ENCODE measurements around the gene ASPM. TPM values are rescaled to one million over a fixed set of nuclear protein-coding genes. Genes with fewer than 3 reads are reported as not detected.

Gene ASPM
- total RNA-seq, 1 experiment from 2014 or later, result 41.9 TPM

DNA sequence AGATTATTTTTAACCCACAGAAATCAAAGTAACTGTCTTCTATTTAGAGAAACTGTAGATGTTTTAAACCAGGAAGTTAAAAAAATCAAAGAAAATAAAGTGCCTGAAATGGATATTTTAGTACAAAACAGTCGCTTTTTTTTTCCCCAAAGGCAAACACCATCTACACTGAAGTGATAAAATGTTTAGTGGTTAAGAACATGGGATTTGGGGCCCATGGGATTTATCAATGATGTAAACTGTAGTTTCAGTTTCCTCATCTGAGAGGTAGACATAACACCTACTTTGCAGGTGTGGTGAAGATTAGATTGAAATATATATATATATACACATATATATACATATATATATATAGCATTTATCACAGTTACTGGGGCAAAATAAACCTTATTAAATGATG, 22.1 kb downstream of the ASPM start:
- peaks cover 65% of the 10 kb centered on the region for H3K36me3 Mint-ChIP-seq (ENCODE audit: insufficient read depth, unreplicated experiment)
- TF ChIP-seq, protein P1, sequence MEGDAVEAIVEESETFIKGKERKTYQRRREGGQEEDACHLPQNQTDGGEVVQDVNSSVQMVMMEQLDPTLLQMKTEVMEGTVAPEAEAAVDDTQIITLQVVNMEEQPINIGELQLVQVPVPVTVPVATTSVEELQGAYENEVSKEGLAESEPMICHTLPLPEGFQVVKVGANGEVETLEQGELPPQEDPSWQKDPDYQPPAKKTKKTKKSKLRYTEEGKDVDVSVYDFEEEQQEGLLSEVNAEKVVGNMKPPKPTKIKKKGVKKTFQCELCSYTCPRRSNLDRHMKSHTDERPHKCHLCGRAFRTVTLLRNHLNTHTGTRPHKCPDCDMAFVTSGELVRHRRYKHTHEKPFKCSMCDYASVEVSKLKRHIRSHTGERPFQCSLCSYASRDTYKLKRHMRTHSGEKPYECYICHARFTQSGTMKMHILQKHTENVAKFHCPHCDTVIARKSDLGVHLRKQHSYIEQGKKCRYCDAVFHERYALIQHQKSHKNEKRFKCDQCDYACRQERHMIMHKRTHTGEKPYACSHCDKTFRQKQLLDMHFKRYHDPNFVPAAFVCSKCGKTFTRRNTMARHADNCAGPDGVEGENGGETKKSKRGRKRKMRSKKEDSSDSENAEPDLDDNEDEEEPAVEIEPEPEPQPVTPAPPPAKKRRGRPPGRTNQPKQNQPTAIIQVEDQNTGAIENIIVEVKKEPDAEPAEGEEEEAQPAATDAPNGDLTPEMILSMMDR (IDR thresholded peaks at IDR 0.05; ENCODE audit: insufficient read depth in 1 of 2, low read depth in 1 of 2, low read length in 1 of 2, severe bottlenecking in 1 of 2, unreplicated experiment in 1 of 2), result no peak
- CTCF ChIA-PET, result no interaction called here
- H3K9me3 Mint-ChIP-seq (ENCODE audit: unreplicated experiment), result no peaks in the 10 kb centered on the region
- Histone ChIP-seq H3K36me3 (ENCODE audit: control insufficient read depth, insufficient read depth, low read length) (no peaks in the 10 kb centered on the region), H3K4me1 (no peaks in the 10 kb centered on the region), H3K4me3 (ENCODE audit: low read depth, low read length) (no peak overlapping the region), H3K9me3 (no peaks in the 10 kb centered on the region), H3K27me3 (replicated peaks; ENCODE audit: control insufficient read depth, insufficient read depth, low read length) (no peaks in the 10 kb centered on the region)
- no peaks in the 10 kb centered on the region for H3K27me3 Mint-ChIP-seq (ENCODE audit: insufficient read depth, unreplicated experiment)
- no peak overlapping the region for H3K4me3 Mint-ChIP-seq (ENCODE audit: unreplicated experiment)
- no peak for DNase-seq
- BruUV-seq (replicated peaks), result no TSS peak
- POLR2A ChIA-PET, result no interaction called here
- H3K27ac Mint-ChIP-seq (ENCODE audit: unreplicated experiment), result no peak overlapping the region
- intact Hi-C loops (cut with micrococcal nuclease; ENCODE audit: unreplicated experiment), result no loop called here
- H3K4me1 Mint-ChIP-seq (ENCODE audit: low read depth, unreplicated experiment), result no peaks in the 10 kb centered on the region

DNA sequence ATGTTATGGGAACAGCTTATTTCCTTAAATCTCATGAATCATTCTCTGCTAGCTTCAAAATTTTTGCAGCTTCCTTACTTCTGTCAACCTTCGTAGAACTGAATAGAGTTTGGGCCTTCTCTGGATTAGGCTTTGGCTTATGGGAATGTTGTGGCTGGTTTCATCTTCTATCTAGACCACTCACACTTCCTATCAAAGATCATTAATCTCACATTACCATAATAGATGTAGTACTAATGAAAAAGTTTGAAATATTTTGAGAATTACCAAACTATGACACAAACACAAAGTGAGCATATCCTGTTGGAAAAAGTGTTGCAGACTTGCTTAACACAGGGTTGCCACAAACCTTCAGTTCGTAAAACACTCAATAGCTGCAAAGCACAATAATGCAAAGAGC, 30.3 kb downstream of the ASPM start:
- CTCF ChIA-PET, result no interaction called here
- H3K4me3 Mint-ChIP-seq (ENCODE audit: unreplicated experiment), result no peak overlapping the region
- no peaks in the 10 kb centered on the region for H3K36me3 ChIP-seq (ENCODE audit: control insufficient read depth, insufficient read depth, low read length)
- H3K27me3 Mint-ChIP-seq (ENCODE audit: insufficient read depth, unreplicated experiment), result no peaks in the 10 kb centered on the region
- no peak overlapping the region for H3K27ac Mint-ChIP-seq (ENCODE audit: unreplicated experiment)
- intact Hi-C loops (cut with micrococcal nuclease; ENCODE audit: unreplicated experiment), result no loop called here
- DNase-seq, result no peak
- BruUV-seq (replicated peaks), result no TSS peak
- H3K9me3 ChIP-seq, result no peaks in the 10 kb centered on the region
- POLR2A ChIA-PET, result interaction anchor here (0.6 kb wide), 1 partner anchor 55 kb away, joined by 3 read pairs; no protein-coding TSS in a partner anchor
- H3K36me3 Mint-ChIP-seq (ENCODE audit: insufficient read depth, unreplicated experiment), result peaks cover 51% of the 10 kb centered on the region
- no peaks in the 10 kb centered on the region for H3K4me1 ChIP-seq
- no peaks in the 10 kb centered on the region for H3K4me1 Mint-ChIP-seq (ENCODE audit: low read depth, unreplicated experiment)
- no peaks in the 10 kb centered on the region for H3K27me3 ChIP-seq (replicated peaks; ENCODE audit: control insufficient read depth, insufficient read depth, low read length)
- H3K9me3 Mint-ChIP-seq (ENCODE audit: unreplicated experiment), result no peaks in the 10 kb centered on the region
- TF ChIP-seq, protein P1 (IDR thresholded peaks at IDR 0.05; ENCODE audit: insufficient read depth in 1 of 2, low read depth in 1 of 2, low read length in 1 of 2, severe bottlenecking in 1 of 2, unreplicated experiment in 1 of 2), result no peak
- H3K4me3 ChIP-seq (ENCODE audit: low read depth, low read length), result no peak overlapping the region

DNA sequence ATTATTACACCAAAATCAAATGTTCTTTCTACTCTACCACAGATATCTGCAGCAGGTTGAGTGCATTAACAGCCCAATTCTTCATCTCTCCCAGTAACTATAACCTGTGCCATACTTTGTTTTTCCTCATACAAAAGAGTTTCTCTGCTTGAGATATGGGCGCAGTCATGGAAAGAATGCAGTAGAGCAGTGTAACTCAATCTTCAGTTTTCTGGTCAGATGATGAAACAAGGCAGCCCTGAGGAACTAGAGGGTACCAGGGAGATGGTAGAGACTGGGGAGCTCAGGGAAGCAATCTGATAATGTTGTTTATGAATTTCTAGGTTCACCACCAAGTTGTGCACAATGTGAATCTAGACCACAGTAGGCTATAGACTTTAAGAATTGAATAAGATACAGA, 39.6 kb downstream of the ASPM start:
- Histone ChIP-seq H3K36me3 (ENCODE audit: control insufficient read depth, insufficient read depth, low read length) (peaks cover 4% of the 10 kb centered on the region; the same call in 1 of the 2 replicates), H3K4me1 (no peaks in the 10 kb centered on the region), H3K27me3 (replicated peaks; ENCODE audit: control insufficient read depth, insufficient read depth, low read length) (no peaks in the 10 kb centered on the region), H3K9me3 (no peaks in the 10 kb centered on the region), H3K4me3 (ENCODE audit: low read depth, low read length) (no peak overlapping the region)
- Mint-ChIP-seq H3K4me3 (ENCODE audit: unreplicated experiment) (no peak overlapping the region), H3K4me1 (ENCODE audit: low read depth, unreplicated experiment) (no peaks in the 10 kb centered on the region), H3K27me3 (ENCODE audit: insufficient read depth, unreplicated experiment) (no peaks in the 10 kb centered on the region), H3K9me3 (ENCODE audit: unreplicated experiment) (no peaks in the 10 kb centered on the region), H3K27ac (ENCODE audit: unreplicated experiment) (no peak overlapping the region), H3K36me3 (ENCODE audit: insufficient read depth, unreplicated experiment) (peaks cover 37% of the 10 kb centered on the region)
- intact Hi-C loops (cut with micrococcal nuclease; ENCODE audit: unreplicated experiment), result no loop called here
- BruUV-seq (replicated peaks), result no TSS peak
- CTCF ChIA-PET, result no interaction called here
- TF ChIP-seq, protein P1 (IDR thresholded peaks at IDR 0.05; ENCODE audit: insufficient read depth in 1 of 2, low read depth in 1 of 2, low read length in 1 of 2, severe bottlenecking in 1 of 2, unreplicated experiment in 1 of 2), result no peak
- DNase-seq, result no peak
- POLR2A ChIA-PET, result no interaction called here

All from Caco-2 (cell line).